H1 (cell line): Measurements from ENCODE around the gene AVP. TPM values are rescaled to one million over a fixed set of nuclear protein-coding genes. Genes with fewer than 3 reads are reported as not detected.

ENCODE experiments used
- CTCF ChIA-PET: fragments of 300-600 bp; sonication (Branson Sonifier 250); formaldehyde crosslinking; loops from one replicate; lab custom pipeline; 2021; ENCODE audit not compliant: partially characterized antibody; lab: Charles Lee
- POLR2A ChIA-PET: fragments of 300-600 bp; sonication (Branson Sonifier 250); formaldehyde crosslinking; loops from one replicate; lab custom pipeline; 2021; ENCODE audit warnings: inconsistent platforms; ENCODE audit not compliant: partially characterized antibody; lab: Charles Lee
- DNase-seq, 2 experiments: peaks; one replicate each; pipeline versions ENCODE4 v3.0.0 to v3.0.0-alpha.2; 2010 to 2022; ENCODE audit warnings: low spot score in 2 of 2, low read depth in 1 of 2, mixed read lengths in 1 of 2
- FAIRE-seq: peaks from 2 replicates; lab custom pipeline; 2011; peaks lifted over from hg19 to GRCh38; lab: Jason Lieb, UNC
- H2AFZ ChIP-seq: 2 replicates; pipeline ENCODE4 v1.8.1; 2012; ENCODE audit warnings: low read length, inconsistent platforms
- H2AK5ac ChIP-seq: 2 replicates; pipeline ENCODE4 v1.6.1; 2013; ENCODE audit warnings: low read depth, low read length
- H2BK120ac ChIP-seq: replicated peaks from 2 replicates; pipeline ENCODE3; 2013; ENCODE audit warnings: low read depth, low read length, inconsistent platforms
- H2BK12ac ChIP-seq: 2 replicates; pipeline ENCODE4 v1.6.1; 2013; ENCODE audit warnings: low read depth, low read length
- H2BK15ac ChIP-seq: 2 replicates; pipeline ENCODE4 v1.6.1; 2013; ENCODE audit warnings: low read length
- H2BK20ac ChIP-seq: 2 replicates; pipeline ENCODE4 v1.6.1; 2013; ENCODE audit warnings: low read length
- H2BK5ac ChIP-seq: 2 replicates; pipeline ENCODE4 v1.6.1; 2013; ENCODE audit warnings: low read depth, low read length
- H3K14ac ChIP-seq: 2 replicates; pipeline ENCODE4 v1.6.1; 2013; ENCODE audit warnings: inconsistent platforms; ENCODE audit not compliant: insufficient read length
- H3K18ac ChIP-seq: 2 replicates; pipeline ENCODE4 v1.6.1; 2013; ENCODE audit warnings: low read length; ENCODE audit errors: extremely low read depth
- H3K23ac ChIP-seq: 2 replicates; pipeline ENCODE4 v1.6.1; 2013; ENCODE audit warnings: inconsistent platforms; ENCODE audit not compliant: insufficient read length
- H3K23me2 ChIP-seq: 2 replicates; pipeline ENCODE4 v1.6.1; 2013; ENCODE audit warnings: low read depth, low read length
- H3K27ac ChIP-seq: 2 replicates; pipeline ENCODE4 v1.6.1; 2011; ENCODE audit warnings: low read depth, low read length, inconsistent platforms
- H3K27me3 ChIP-seq, 4 experiments: replicated peaks in 1 of 4; 1 replicate in 1 of 4; 2 replicates in 3 of 4; pipeline versions ENCODE4 v1.6.1 to v1.8.1; 2011 to 2013; ENCODE audit warnings: low read length in 3 of 4, mild to moderate bottlenecking in 3 of 4, inconsistent platforms in 2 of 4, mixed read lengths in 2 of 4, moderate library complexity in 1 of 4; ENCODE audit not compliant: control insufficient read depth in 3 of 4, insufficient read depth in 3 of 4; ENCODE audit errors: extremely low read depth in 1 of 4
- H3K36me3 ChIP-seq, 4 experiments: 2 replicates each; pipeline versions ENCODE4 v1.6.1 to v1.8.1; 2011 to 2013; ENCODE audit warnings: mild to moderate bottlenecking in 4 of 4, low read length in 3 of 4, moderate library complexity in 2 of 4, control low read depth in 1 of 4, inconsistent platforms in 1 of 4; ENCODE audit not compliant: insufficient read depth in 4 of 4, control insufficient read depth in 2 of 4
- H3K4ac ChIP-seq: replicated peaks from 2 replicates; pipeline ENCODE3; 2013; ENCODE audit warnings: low read length, low read depth, mixed read lengths, inconsistent platforms; ENCODE audit not compliant: insufficient read length
- H3K4me1 ChIP-seq, 4 experiments: replicated peaks in 1 of 4; 1 replicate in 1 of 4; 2 replicates in 3 of 4; pipeline versions ENCODE4 v1.6.1 to v1.8.1; 2011 to 2013; ENCODE audit warnings: low read length in 3 of 4, inconsistent platforms in 2 of 4, mixed read lengths in 1 of 4; ENCODE audit not compliant: insufficient read depth in 4 of 4, control insufficient read depth in 3 of 4
- H3K4me2 ChIP-seq, 2 experiments: 2 replicates each; pipeline versions ENCODE4 v1.6.1 to v1.8.1; 2011 to 2013; ENCODE audit warnings: low read depth in 2 of 2, low read length in 2 of 2, control low read depth in 1 of 2, inconsistent platforms in 1 of 2, mild to moderate bottlenecking in 1 of 2; ENCODE audit not compliant: insufficient read depth in 1 of 2
- H3K4me3 ChIP-seq, 4 experiments: fragments of 200-600, 300-600 bp in 1 of 4; sonication (generic), shearing (Covaris generic), sonication (Bioruptor Twin) in 1 of 4; 2 replicates each; pipeline versions ENCODE4 v1.5.1 to v1.8.1; 2011 to 2016; ENCODE audit warnings: low read length in 4 of 4, low read depth in 3 of 4, control low read depth in 2 of 4, inconsistent platforms in 2 of 4, mild to moderate bottlenecking in 2 of 4, mixed read lengths in 1 of 4, moderate library complexity in 1 of 4; ENCODE audit not compliant: insufficient read depth in 2 of 4; ENCODE audit errors: extremely low read depth in 1 of 4
- H3K56ac ChIP-seq: replicated peaks from 2 replicates; pipeline ENCODE3; 2013; ENCODE audit warnings: low read depth, mild to moderate bottlenecking, mixed read lengths, low read length, inconsistent platforms; ENCODE audit not compliant: insufficient read length
- H3K79me1 ChIP-seq: 2 replicates; pipeline ENCODE4 v1.6.1; 2013; ENCODE audit warnings: low read depth, low read length, control low read depth
- H3K79me2 ChIP-seq, 2 experiments: 2 replicates each; pipeline versions ENCODE4 v1.6.1 to v1.8.1; 2012 to 2013; ENCODE audit warnings: low read length in 2 of 2, mild to moderate bottlenecking in 2 of 2, inconsistent platforms in 1 of 2; ENCODE audit not compliant: insufficient read depth in 2 of 2, control insufficient read depth in 1 of 2
- H3K9ac ChIP-seq, 4 experiments: replicated peaks in 1 of 4; 1 replicate in 1 of 4; 2 replicates in 3 of 4; pipeline versions ENCODE4 v1.6.1 to v1.8.1; 2011 to 2013; ENCODE audit warnings: low read depth in 3 of 4, low read length in 3 of 4, control low read depth in 2 of 4, mild to moderate bottlenecking in 2 of 4, moderate library complexity in 2 of 4, inconsistent platforms in 1 of 4; ENCODE audit errors: extremely low read depth in 1 of 4
- H3K9me3 ChIP-seq, 2 experiments: 2 replicates each; pipeline versions ENCODE4 v1.6.1 to v1.8.1; 2012 to 2013; ENCODE audit warnings: mild to moderate bottlenecking in 2 of 2, moderate library complexity in 2 of 2, control low read depth in 1 of 2, inconsistent platforms in 1 of 2, low read depth in 1 of 2, low read length in 1 of 2, mixed read lengths in 1 of 2; ENCODE audit not compliant: insufficient read depth in 2 of 2
- H4K20me1 ChIP-seq, 2 experiments: replicated peaks in 1 of 2; 2 replicates each; pipeline versions ENCODE3 to v1.8.1; 2011 to 2013; ENCODE audit warnings: inconsistent platforms in 2 of 2, low read length in 2 of 2, mild to moderate bottlenecking in 1 of 2; ENCODE audit not compliant: insufficient read depth in 2 of 2, control insufficient read depth in 1 of 2
- H4K5ac ChIP-seq: 2 replicates; pipeline ENCODE4 v1.6.1; 2013; ENCODE audit warnings: low read length, low read depth, mixed read lengths, inconsistent platforms; ENCODE audit not compliant: insufficient read length
- H4K8ac ChIP-seq: 2 replicates; pipeline ENCODE4 v1.8.0; 2013; ENCODE audit warnings: mild to moderate bottlenecking, moderate library complexity, low read length, inconsistent platforms; ENCODE audit not compliant: insufficient read depth; ENCODE audit errors: extremely low read depth
- H4K91ac ChIP-seq: replicated peaks from 2 replicates; pipeline ENCODE3; 2013; ENCODE audit warnings: low read length, mixed read lengths, inconsistent platforms; ENCODE audit not compliant: insufficient read length
- CHD1 ChIP-seq: IDR thresholded peaks from 2 replicates; pipeline ENCODE4 v1.6.1; 2012; ENCODE audit warnings: low read depth, low read length, improper control_type of control experiment
- CTBP2 ChIP-seq: IDR thresholded peaks from 2 replicates; pipeline ENCODE4 v1.7.0; 2011; ENCODE audit warnings: borderline replicate concordance, mild to moderate bottlenecking, moderate library complexity, mixed read lengths, low read length; ENCODE audit not compliant: insufficient read depth, insufficient read length
- EGR1 ChIP-seq: IDR thresholded peaks from 2 replicates; pipeline ENCODE4 v1.6.1; 2011; ENCODE audit warnings: low read depth, low read length, borderline replicate concordance
- NRF1 ChIP-seq: IDR thresholded peaks from 2 replicates; pipeline ENCODE4 v1.6.1; 2011; ENCODE audit warnings: mild to moderate bottlenecking, low read depth, low read length, improper control_type of control experiment
- RAD21 ChIP-seq, 2 experiments: IDR thresholded peaks in 1 of 2; conservative IDR thresholded peaks in 1 of 2; 2 replicates each; pipeline ENCODE4 v1.6.1; 2011; ENCODE audit warnings: low read depth in 2 of 2, low read length in 2 of 2, improper control_type of control experiment in 1 of 2, inconsistent platforms in 1 of 2, mild to moderate bottlenecking in 1 of 2, moderate library complexity in 1 of 2
- SIX5 ChIP-seq: IDR thresholded peaks from 2 replicates; pipeline ENCODE4 v1.6.1; 2011; ENCODE audit warnings: mild to moderate bottlenecking, low read depth, low read length
- TAF7 ChIP-seq: optimal IDR thresholded peaks from 2 replicates; pipeline ENCODE3; 2011; ENCODE audit warnings: low read depth, mild to moderate bottlenecking, inconsistent platforms, low read length, moderate library complexity, borderline replicate concordance
- WGBS, 2 experiments: shearing (Covaris generic) in 1 of 2; methylation state at CpG; one replicate each; pipeline versions ENCODE4 v1.1.6 to v1.1.7; 2013 to 2015; ENCODE audit warnings: low lambda C conversion rate in 2 of 2, mixed read lengths in 2 of 2, inconsistent platforms in 1 of 2, low coverage in 1 of 2, missing lambda C conversion rate in 1 of 2; ENCODE audit not compliant: insufficient replicate concordance in 2 of 2, insufficient coverage in 1 of 2, insufficient read length in 1 of 2; ENCODE audit errors: extremely low coverage in 1 of 2, missing lambda C conversion rate in 1 of 2; 5-methylcytosine and 5-hydroxymethylcytosine counted together
- polyA plus RNA-seq, 7 experiments: library from polyadenylated mRNA; depleted of rRNA in 3 of 7; stranded (reverse) in 5 of 7; unstranded in 2 of 7; fragments of >200 nt in 5 of 7; fragments of 200-250 nt in 2 of 7; gene quantifications; 1 replicate in 5 of 7; 2 replicates in 1 of 7; 4 replicates in 1 of 7; pipeline versions ENCODE4 v1.2.1 to v1.2.3, GENCODE V29; 2011 to 2013; ENCODE audit warnings: missing spikeins in 2 of 7, mixed read lengths in 2 of 7
- total RNA-seq: library from RNA; stranded (reverse); fragmentation: NEBNext Ultra II Directional; extraction: Animal tissue kit (Norgen Biotek cat#: 25700); gene quantifications from 2 replicates; pipeline ENCODE4 v1.2.1, GENCODE V29; 2021
- TF ChIP-seq, protein P1 (sequence below): IDR thresholded peaks from 2 replicates; pipeline ENCODE4 v1.6.1; 2012; ENCODE audit warnings: low read length, inconsistent platforms

The AVP gene
- total and polyA plus RNA-seq, 2 of the 8 experiments (the other 6 are each of a cell fraction or from before 2014, with no cell fraction given) = 0.18 TPM; not detected in 1

- no peaks in the 10 kb centered on the region for H3K23me2 ChIP-seq
- peaks cover 24 to 45% (median 33%) of the 10 kb centered on the region in 4 experiments for H3K36me3 ChIP-seq
- H3K4me2 ChIP-seq = no peak overlapping the region
- WGBS, 2 experiments = 100% methylated on average over 3 of the region's 3 CpGs; no CpG with 5 or more reads in 1 of the 2 experiments
- H2AFZ ChIP-seq = no peak overlapping the region
- peaks cover 2 to 4% of the 10 kb centered on the region in 2 experiments for H4K20me1 ChIP-seq
- TF ChIP-seq NRF1 (no peak), SIX5 (no peak), RAD21 (IDR thresholded peaks at IDR 0.05 in 1 of 2, conservative IDR thresholded peaks at IDR 0.05 in 1 of 2; ENCODE audit: low read depth in 2 of 2, low read length in 2 of 2) (no peak), CTBP2 (no peak), CHD1 (no peak), EGR1 (no peak), TAF7 (no peak)
- TF ChIP-seq, protein P1, sequence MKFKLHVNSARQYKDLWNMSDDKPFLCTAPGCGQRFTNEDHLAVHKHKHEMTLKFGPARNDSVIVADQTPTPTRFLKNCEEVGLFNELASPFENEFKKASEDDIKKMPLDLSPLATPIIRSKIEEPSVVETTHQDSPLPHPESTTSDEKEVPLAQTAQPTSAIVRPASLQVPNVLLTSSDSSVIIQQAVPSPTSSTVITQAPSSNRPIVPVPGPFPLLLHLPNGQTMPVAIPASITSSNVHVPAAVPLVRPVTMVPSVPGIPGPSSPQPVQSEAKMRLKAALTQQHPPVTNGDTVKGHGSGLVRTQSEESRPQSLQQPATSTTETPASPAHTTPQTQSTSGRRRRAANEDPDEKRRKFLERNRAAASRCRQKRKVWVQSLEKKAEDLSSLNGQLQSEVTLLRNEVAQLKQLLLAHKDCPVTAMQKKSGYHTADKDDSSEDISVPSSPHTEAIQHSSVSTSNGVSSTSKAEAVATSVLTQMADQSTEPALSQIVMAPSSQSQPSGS = no peak
- H2BK12ac ChIP-seq = no peak overlapping the region
- H4K5ac ChIP-seq = no peak overlapping the region
- no peaks in the 10 kb centered on the region for H3K9me3 ChIP-seq
- ChIA-PET CTCF (interaction anchor here (1.9 kb wide), 1 partner anchor 16 kb away, joined by 6 read pairs; no protein-coding TSS in a partner anchor), POLR2A (no interaction called here)
- DNase-seq (no peak), FAIRE-seq (no peak)
- H2BK120ac ChIP-seq = no peak overlapping the region
- no peak overlapping the region for H4K91ac ChIP-seq
- H3K79me2 ChIP-seq = no peaks in the 10 kb centered on the region
- H2BK5ac ChIP-seq = no peak overlapping the region
- H4K8ac ChIP-seq = no peak overlapping the region
- H3K14ac ChIP-seq = no peak overlapping the region
- H3K23ac ChIP-seq = no peak overlapping the region
- no peak overlapping the region for H2BK15ac ChIP-seq
- no peak overlapping the region for H3K9ac ChIP-seq
- H3K4ac ChIP-seq = no peak overlapping the region
- no peak overlapping the region for H2AK5ac ChIP-seq
- no peak overlapping the region for H3K4me3 ChIP-seq
- no peaks in the 10 kb centered on the region for H3K27me3 ChIP-seq
- no peak overlapping the region for H2BK20ac ChIP-seq
- H3K27ac ChIP-seq = no peak overlapping the region
- no peak overlapping the region for H3K18ac ChIP-seq
- no peaks in the 10 kb centered on the region for H3K79me1 ChIP-seq
- no peak overlapping the region for H3K56ac ChIP-seq
- peaks cover 0 to 9% (median 4%) of the 10 kb centered on the region in 4 experiments; a peak in 5 of 7 replicates for H3K4me1 ChIP-seq
Observed at GRCh38 chr20:3037654-3038053, 46.9 kb downstream of the AVP start.
